Endothelial cell of hepatic sinusoid (primary cell): ENCODE data around the gene KLHDC10.
"Not testable (repeated sequence)": the region's sequence is repeated elsewhere in the genome, so short reads cannot be mapped to it uniquely, and the experiment has no call there.

ENCODE experiments used
- in situ Hi-C: cut with HindIII; loops from 2 replicates; pipeline ENCODE4 v1.10.0; 2017; ENCODE audit warnings: low sequenced_read_pairs

The KLHDC10 gene

DNA sequence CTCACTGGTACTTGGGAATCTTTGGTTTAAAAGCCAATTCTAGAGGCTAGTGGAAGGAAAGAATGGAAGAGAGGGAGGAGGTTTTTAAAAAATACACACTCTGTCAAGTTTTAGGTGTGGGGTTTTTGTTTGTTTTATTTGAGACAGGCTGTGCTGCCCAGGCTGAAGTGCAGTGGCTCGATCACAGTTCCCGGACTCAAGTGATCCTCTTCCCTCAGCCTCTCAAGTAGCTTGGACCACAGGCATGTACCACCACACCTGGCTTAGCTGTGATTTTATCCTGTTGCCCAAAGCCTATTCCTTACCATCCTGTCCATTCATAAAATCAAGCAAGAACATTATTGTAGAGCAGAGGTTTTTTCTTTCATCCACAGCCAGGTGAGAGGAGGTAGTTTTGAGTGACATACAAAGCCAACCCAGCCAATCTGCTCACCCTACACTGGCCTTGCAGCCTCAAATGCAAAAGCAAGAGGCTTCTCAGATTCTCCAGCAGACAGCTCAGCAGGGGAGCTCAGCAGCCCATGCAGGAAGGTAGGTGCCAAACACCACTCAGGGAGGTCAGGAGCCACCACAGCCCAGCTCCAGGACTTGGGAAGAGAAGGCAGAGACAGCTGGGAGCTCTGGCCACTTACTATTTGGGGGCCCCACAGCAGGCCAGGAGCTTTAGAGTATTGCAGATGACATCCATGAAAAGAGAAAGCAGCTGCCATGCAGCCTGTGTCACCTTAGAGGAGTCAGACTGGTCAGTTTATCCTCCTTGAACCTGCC is 69.0 kb downstream of the KLHDC10 start:
- in situ Hi-C loops: no loop called here

- in situ Hi-C loops: no loop called here
Measured at GRCh38 chr7:130140551-130141160, 70.3 kb downstream of the KLHDC10 start.

- in situ Hi-C loops: no loop called here
Measured at GRCh38 chr7:130141161-130141883, 71.0 kb downstream of the KLHDC10 start.

- in situ Hi-C loops: no loop called here
Measured at GRCh38 chr7:130141884-130142653, 71.7 kb downstream of the KLHDC10 start.

DNA sequence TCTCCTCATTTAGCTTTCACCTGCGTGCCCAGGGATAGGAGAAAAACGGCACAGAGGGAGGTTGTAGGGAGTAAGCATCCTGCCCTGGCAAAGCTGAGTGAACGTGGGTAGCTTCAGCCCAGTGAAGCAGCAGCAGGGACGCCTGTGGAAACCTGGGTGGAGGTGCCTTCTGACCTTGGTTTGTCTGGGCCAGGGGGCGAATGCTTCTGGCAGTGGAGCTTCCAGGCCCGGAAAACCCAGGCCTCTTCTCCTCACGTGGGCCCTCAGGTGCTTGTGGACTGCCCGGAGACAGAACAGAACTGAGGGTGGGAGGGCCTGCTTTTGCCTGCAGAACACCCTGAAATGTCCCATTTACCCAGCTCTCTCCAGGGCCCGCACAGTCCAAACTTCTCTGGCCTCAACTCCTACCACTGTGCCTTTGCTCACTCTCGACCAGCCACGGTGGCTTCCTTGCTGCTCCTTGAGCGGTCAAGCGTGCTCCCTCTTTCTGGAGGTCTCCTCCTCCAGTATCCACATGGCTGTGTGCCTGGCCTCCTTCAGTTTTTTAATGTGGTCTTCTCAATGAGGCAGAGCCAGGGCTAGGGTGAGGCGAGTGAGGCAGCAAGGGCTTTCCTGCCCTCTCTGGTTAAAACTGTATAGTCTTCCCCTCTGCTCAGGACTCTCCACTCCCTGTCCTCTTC is 72.5 kb downstream of the KLHDC10 start:
- in situ Hi-C loops: no loop called here

- in situ Hi-C loops: no loop called here
Measured at GRCh38 chr7:130143334-130143732, 73.0 kb downstream of the KLHDC10 start.

DNA sequence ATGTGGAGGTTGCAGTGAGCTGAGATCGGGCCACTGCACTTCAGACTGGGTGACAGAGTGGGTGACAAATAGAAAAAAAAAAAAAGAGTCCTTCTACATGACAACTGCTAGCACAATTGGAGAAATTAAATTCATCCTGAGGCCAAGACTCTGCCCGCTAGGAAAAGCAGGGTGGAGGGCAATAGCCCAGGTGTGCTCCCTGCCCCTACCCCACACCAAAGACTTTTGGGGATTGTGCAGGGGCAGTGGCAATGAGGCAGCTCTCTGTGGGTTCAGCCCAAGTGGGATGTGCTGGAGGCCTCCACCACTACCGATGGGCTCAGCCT is 73.6 kb downstream of the KLHDC10 start:
- in situ Hi-C loops: no loop called here

DNA sequence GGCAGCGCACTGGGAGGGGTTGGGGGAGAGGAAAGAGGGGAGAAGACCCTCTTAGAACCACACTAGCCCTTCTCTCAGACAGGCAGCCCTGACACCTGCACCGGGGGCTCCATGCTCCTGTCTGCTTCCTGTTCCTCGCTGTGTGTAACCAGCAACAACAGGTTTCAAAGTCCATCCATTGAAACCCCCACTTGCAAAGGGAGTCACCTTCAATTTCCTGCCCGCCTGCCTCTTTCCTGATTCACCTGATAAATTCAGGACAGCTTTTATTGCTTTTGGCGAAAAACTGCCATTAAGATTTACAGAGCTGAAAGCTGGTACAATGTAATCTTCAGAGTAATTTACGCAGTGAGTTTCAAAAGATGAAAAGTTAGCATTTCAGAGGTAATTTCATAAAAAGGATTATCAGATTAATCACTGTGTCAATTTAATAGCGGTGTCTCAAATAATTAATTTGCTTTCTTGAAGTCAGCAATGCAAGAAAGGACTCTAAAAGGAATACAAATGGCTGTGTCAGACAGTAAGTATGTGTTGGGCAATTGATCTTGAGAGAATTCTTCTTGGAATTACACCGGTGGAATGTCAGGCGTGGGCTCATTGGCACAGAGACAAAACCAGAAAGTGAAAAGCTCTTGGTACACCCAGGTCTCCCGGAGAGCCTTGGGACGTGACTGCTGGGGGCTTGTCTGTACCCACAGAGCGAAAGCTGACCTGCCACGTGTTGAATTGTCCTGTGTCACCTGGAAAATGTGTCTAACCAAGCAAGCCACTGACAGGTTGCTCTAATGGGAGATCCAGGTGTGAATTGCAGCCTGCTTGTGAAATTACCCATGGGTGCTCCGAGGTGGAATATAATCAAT is 74.2 kb downstream of the KLHDC10 start:
- in situ Hi-C loops: no loop called here

DNA sequence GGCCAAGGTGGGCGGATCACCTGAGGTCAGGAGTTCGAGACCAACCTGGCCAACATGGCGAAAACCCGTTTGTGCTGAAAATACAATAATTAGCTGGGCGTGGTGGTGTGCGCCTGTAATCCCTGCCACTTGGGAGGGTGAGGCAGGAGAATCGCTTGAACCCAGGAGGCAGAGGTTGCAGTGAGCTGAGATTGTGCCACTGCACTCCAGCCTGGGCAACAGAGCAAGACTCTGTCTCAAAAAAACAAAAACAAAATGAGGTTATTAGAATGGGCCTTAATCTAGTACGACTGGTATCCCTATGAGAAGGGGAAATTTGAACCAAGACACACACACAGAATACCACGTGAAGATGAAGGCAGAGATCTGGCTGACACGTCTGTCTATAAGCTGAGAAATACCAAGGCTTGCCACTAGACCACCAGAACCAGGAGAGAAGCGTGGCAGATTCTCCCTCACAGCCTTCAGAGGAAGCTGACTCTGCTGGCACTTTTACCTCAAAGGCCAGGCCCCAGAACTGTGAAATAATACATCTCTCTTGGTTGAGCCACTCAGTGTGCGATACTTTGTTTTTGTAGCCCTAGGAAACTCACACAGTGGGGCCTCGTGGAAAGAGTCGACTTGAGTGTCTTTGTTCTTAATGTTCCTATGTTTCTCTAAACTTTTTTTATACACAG is 75.2 kb downstream of the KLHDC10 start:
- in situ Hi-C loops: no loop called here

- in situ Hi-C loops: not testable (repeated sequence)
Measured at GRCh38 chr7:130146142-130146541, 75.8 kb downstream of the KLHDC10 start.

- in situ Hi-C loops: no loop called here
Measured at GRCh38 chr7:130146693-130147405, 76.5 kb downstream of the KLHDC10 start.

DNA sequence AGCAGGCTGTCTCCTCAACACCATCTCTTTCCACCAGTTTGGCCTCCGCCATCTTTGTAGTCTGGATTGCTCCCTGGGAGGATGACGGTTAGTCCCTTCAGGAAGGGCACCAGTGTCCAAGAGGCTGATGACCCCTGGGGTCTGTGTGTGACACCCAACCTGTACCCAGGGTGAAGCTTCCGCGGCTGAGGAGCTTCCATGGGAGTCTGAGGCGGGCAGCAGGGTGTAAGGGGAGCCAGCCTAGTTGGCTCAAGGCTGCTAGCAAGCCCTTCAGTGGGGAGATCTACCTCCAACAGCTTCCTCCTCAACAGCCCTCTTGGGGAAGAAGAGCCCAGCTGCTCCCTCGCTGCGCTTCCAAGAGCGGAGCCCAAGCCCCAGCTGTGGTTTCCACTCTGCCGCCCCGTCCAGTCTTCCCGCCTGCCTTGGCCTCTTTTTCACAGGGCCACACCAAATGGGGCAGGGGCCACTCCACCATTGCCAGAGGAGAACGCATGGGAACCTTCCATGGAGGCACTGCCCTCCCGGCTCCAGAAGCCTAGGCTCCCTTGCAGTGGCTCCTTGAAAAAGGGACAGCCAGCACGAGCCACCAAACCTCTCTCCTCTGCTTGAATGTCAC is 77.5 kb downstream of the KLHDC10 start:
- in situ Hi-C loops: no loop called here

DNA sequence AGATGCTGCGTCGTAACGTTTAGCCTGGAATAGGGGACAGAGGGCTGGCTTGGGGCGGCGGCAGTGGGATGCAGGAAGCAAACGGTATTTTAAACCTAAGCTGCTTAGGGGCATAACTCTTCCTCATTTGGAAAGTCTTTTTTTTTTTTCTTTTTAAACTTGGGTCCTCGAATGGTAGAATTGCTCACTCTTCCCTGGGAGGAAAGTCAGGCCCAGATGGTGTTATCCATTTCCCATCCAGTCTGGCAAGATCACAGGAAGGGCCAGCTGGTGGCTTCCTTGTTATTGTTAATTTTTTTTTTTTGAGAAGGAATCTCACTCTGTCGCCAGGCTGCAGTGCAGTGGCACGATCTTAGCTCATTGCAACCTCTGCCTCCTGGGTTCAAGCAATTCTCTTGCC is 78.2 kb downstream of the KLHDC10 start:
- in situ Hi-C loops: no loop called here

- in situ Hi-C loops: no loop called here
Measured at GRCh38 chr7:130149281-130150139, 79.2 kb downstream of the KLHDC10 start.

- in situ Hi-C loops: no loop called here
Measured at GRCh38 chr7:130150587-130150986, 80.3 kb downstream of the KLHDC10 start.

DNA sequence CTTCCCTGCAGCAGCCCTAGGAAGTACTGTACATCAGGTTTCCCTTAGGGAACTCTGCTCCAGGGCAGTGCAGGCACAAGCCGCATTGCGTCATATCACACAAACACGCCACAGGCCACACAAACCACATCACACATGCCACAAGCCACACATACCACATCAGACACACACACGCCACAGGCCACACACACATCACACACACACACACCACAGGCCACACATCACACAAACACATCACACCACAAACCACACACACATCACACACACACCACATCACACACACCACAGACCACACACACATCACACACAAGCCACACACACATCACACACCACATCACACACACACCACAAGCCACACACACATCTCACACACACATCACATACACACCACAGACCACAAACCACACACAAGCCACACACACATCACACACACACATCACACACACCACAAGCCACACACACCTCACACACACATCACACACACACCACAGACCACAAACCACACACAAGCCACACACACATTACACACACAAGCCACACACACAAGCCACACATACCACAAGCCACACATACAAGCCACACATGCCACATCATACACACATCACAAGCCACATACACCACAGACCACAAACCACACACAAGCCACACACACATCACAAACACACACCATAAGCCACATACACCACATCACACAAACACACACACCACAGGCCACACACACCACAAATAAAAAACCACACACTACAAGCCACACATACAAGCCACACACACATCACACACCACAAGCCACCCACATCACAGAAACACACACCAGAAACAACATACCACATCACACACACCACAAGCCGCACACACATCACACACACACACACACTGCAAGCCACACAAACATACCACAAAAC is 81.5 kb downstream of the KLHDC10 start:
- in situ Hi-C loops: no loop called here
